Effector CD4-positive, alpha-beta T cell (primary cell): Measurements from ENCODE around the gene PPP1R7.

Source experiments
- DNase-seq: peaks from one replicate; pipeline ENCODE4 v3.0.0-alpha.2; 2020

PPP1R7 gene

GRCh38 chr2:241216211-241216761 is 66.0 kb downstream of the PPP1R7 start:
- DNase-seq = no peak

GRCh38 chr2:241217320-241218031 is 67.2 kb downstream of the PPP1R7 start:
- peak; percentile 19 for DNase-seq

GRCh38 chr2:241218131-241219029 is 68.1 kb downstream of the PPP1R7 start:
- peak; percentile 21 for DNase-seq

- DNase-seq = no peak
Measured at GRCh38 chr2:241219030-241219382, 68.7 kb downstream of the PPP1R7 start.

GRCh38 chr2:241219856-241220356 is 69.6 kb downstream of the PPP1R7 start:
- no peak for DNase-seq

GRCh38 chr2:241223211-241224017 is 73.1 kb downstream of the PPP1R7 start:
- DNase-seq = no peak

- DNase-seq = no peak
Measured at GRCh38 chr2:241224018-241224850, 74.0 kb downstream of the PPP1R7 start.

- DNase-seq = no peak
Measured at GRCh38 chr2:241224851-241225438, 74.7 kb downstream of the PPP1R7 start.

GRCh38 chr2:241225545-241225944 is 75.3 kb downstream of the PPP1R7 start:
- DNase-seq = no peak

GRCh38 chr2:241225983-241226382 is 75.7 kb downstream of the PPP1R7 start:
- no peak for DNase-seq

GRCh38 chr2:241226723-241227572 is 76.7 kb downstream of the PPP1R7 start:
- DNase-seq = no peak

- DNase-seq = no peak
Measured at GRCh38 chr2:241227594-241227993, 77.3 kb downstream of the PPP1R7 start.

GRCh38 chr2:241228081-241228859 is 78.0 kb downstream of the PPP1R7 start:
- DNase-seq = no peak

GRCh38 chr2:241228860-241229516 is 78.7 kb downstream of the PPP1R7 start:
- no peak for DNase-seq

- no peak for DNase-seq
Measured at GRCh38 chr2:241229563-241230401, 79.5 kb downstream of the PPP1R7 start.

- DNase-seq = no peak
Measured at GRCh38 chr2:241230435-241230834, 80.2 kb downstream of the PPP1R7 start.

- no peak for DNase-seq
Measured at GRCh38 chr2:241232736-241233575, 82.7 kb downstream of the PPP1R7 start.
